RWPE1 (cell line): ENCODE measurements around the gene TNS1.
A peak's percentile ranks its signal among the peaks of the same experiment; 100 is the strongest.

Experiments used
- CTCF ChIA-PET: fragments of 350-600 bp; sonication (Branson Sonifier 250); formaldehyde crosslinking; extraction: SDS; loops from one replicate; lab custom pipeline; 2021; lab: Yijun Ruan, JAX
- POLR2A ChIA-PET: fragments of 400-600 bp; formaldehyde crosslinking; extraction: SDS; loops from one replicate; lab custom pipeline; 2020; ENCODE audit warnings: antibody characterized with exemption; ENCODE audit not compliant: low non-redundant PET; lab: Yijun Ruan, JAX
- DNase-seq: peaks from one replicate; pipeline ENCODE4 v3.0.0; 2012; ENCODE audit warnings: low spot score
- H3K27ac ChIP-seq: fragments of 450-650 bp; 2 replicates; pipeline ENCODE4 v1.5.1; 2017
- CTCF ChIP-seq: fragments of 450-650 bp; conservative IDR thresholded peaks from 2 replicates; pipeline ENCODE4 v1.5.1; 2017; ENCODE audit warnings: low read depth, mild to moderate bottlenecking

TNS1 gene

GRCh38 chr2:217802876-217803652, 199.7 kb downstream of the TNS1 start:
- POLR2A ChIA-PET, result no interaction called here
- TF ChIP-seq CTCF, result no peak
- DNase-seq, result no peak
- peak overlapping the region; percentile 13; the same call in 1 of the 2 replicates for H3K27ac ChIP-seq
- CTCF ChIA-PET, result no interaction called here

- ChIA-PET POLR2A (no interaction called here), CTCF (no interaction called here)
- DNase-seq, result no peak
- H3K27ac ChIP-seq, result peak overlapping the region; percentile 29
- TF ChIP-seq CTCF, result no peak
These were observed 200.5 kb downstream of the TNS1 start for GRCh38 chr2:217802266-217802665.

GRCh38 chr2:217801711-217802110, 201.1 kb downstream of the TNS1 start:
- no peak for DNase-seq
- CTCF ChIA-PET, result no interaction called here
- POLR2A ChIA-PET, result no interaction called here
- peak overlapping the region; percentile 29; the same call in 1 of the 2 replicates for H3K27ac ChIP-seq
- TF ChIP-seq CTCF, result no peak

- no peak for TF ChIP-seq CTCF
- 0 out of 2 replicates have a peak overlapping the region, but pooled peaks have one; percentile 29 for H3K27ac ChIP-seq
- CTCF ChIA-PET, result interaction anchor here (0.5 to 0.7 kb wide), 2 partner anchors 12 to 63 kb away, joined by 3 to 4 read pairs; no protein-coding TSS in a partner anchor
- POLR2A ChIA-PET, result no interaction called here
- no peak for DNase-seq
These were observed 201.7 kb downstream of the TNS1 start for GRCh38 chr2:217801115-217801531.

GRCh38 chr2:217800433-217801114, 202.2 kb downstream of the TNS1 start:
- no peak for TF ChIP-seq CTCF
- no peak overlapping the region for H3K27ac ChIP-seq
- no peak for DNase-seq
- ChIA-PET CTCF (interaction anchor here (0.5 to 1.8 kb wide), 4 partner anchors 11 to 73 kb away, joined by 3 to 8 read pairs (median 4); no protein-coding TSS in a partner anchor), POLR2A (no interaction called here)

GRCh38 chr2:217799563-217800432, 203.0 kb downstream of the TNS1 start:
- POLR2A ChIA-PET, result no interaction called here
- no peak for TF ChIP-seq CTCF
- no peak overlapping the region for H3K27ac ChIP-seq
- DNase-seq, result no peak
- CTCF ChIA-PET, result interaction anchor here (0.6 to 1.8 kb wide), 3 partner anchors 11 to 472 kb away, joined by 3 to 8 read pairs (median 3); no protein-coding TSS in a partner anchor
